Mucosa of descending colon (tissue), 3 donors: ENCODE measurements around the gene RTP2. TPM values are rescaled to one million over a fixed set of nuclear protein-coding genes. Genes with fewer than 3 reads are reported as not detected.
A peak's percentile ranks its signal among the peaks of the same experiment; 100 is the strongest.

Source experiments
- ATAC-seq: fragments of 200-7000 bp; cut with Tn5 transposase; one replicate; pipeline ENCODE4 v1.9.1; 2020; ENCODE audit warnings: mild to moderate bottlenecking, moderate library complexity
- DNase-seq, 3 donors: peaks; one replicate each; pipeline ENCODE4 v3.0.0-alpha.2; 2020
- H3K36me3 ChIP-seq: fragments of 200-600 bp; one replicate; pipeline ENCODE4 v1.8.0; 2021; ENCODE audit warnings: low read depth, mild to moderate bottlenecking
- H3K4me1 ChIP-seq: fragments of 200-600 bp; one replicate; pipeline ENCODE4 v1.8.0; 2021; ENCODE audit warnings: low read depth, mild to moderate bottlenecking
- H3K4me3 ChIP-seq: fragments of 200-600 bp; one replicate; pipeline ENCODE4 v1.8.0; 2021; ENCODE audit warnings: mild to moderate bottlenecking
- H3K9me3 ChIP-seq: fragments of 200-600 bp; one replicate; pipeline ENCODE4 v1.8.0; 2021; ENCODE audit warnings: mild to moderate bottlenecking
- intact Hi-C, 2 donors: fragments of 100-400 bp; cut with DNase I in 1 of 2; cut with micrococcal nuclease in 1 of 2; formaldehyde crosslinking; loops; one replicate each; pipeline versions ENCODE4 v1.11.0 to v1.11.1; 2022; cut with DNase I, micrococcal nuclease
- total RNA-seq, 3 donors: library from RNA; stranded (reverse); fragmentation: NEBNext Ultra II Directional in 2 of 3; extraction: Animal tissue kit (Norgen Biotek cat#: 25700) in 2 of 3; gene quantifications; one replicate each; pipeline versions ENCODE4 v1.2.1 to v1.2.4, GENCODE V29; 2021 to 2023
- TF ChIP-seq, protein P1 (sequence below): fragments of 200-600 bp; IDR thresholded peaks from one replicate; pipeline ENCODE4 v1.8.0; 2022; ENCODE audit warnings: antibody characterized with exemption, mild to moderate bottlenecking
- donor health status: DM: no; HTN: no; CAD: no; lungs with moderate emphysema.
- donor health status: DM: no; HTN: no; CAD: no.
- donor health status: DM: no; HTN: yes; CAD: no.

The RTP2 gene
- total RNA-seq, 3 donors from 2014 or later = not detected

DNA sequence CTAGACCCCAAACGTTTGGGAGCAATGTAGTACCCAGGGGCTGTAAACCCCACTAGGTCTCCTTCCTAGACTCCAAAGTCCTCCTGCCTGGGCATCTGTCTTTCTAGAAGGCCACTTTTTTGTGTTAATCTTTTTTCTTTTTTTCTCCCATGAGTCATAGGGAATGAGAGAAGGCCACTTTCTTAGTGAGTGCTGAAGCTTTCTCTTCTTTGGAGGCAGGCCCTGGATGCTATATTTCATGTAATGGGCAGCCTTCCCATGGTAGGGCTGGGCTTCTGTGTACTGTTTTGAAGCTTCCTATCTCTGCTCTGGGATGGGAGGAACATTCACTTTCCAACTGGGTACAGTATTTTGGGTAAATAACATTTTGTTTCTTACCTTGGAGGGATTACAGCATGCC, 15.2 kb upstream of the RTP2 start:
- intact Hi-C loops = no loop called here
- H3K36me3 ChIP-seq = no peaks in the 10 kb centered on the region
- no peak overlapping the region for H3K4me3 ChIP-seq
- H3K4me1 ChIP-seq = no peaks in the 10 kb centered on the region
- no peaks in the 10 kb centered on the region for H3K9me3 ChIP-seq
- DNase-seq (no peak), ATAC-seq (no peak)
- TF ChIP-seq, protein P1, sequence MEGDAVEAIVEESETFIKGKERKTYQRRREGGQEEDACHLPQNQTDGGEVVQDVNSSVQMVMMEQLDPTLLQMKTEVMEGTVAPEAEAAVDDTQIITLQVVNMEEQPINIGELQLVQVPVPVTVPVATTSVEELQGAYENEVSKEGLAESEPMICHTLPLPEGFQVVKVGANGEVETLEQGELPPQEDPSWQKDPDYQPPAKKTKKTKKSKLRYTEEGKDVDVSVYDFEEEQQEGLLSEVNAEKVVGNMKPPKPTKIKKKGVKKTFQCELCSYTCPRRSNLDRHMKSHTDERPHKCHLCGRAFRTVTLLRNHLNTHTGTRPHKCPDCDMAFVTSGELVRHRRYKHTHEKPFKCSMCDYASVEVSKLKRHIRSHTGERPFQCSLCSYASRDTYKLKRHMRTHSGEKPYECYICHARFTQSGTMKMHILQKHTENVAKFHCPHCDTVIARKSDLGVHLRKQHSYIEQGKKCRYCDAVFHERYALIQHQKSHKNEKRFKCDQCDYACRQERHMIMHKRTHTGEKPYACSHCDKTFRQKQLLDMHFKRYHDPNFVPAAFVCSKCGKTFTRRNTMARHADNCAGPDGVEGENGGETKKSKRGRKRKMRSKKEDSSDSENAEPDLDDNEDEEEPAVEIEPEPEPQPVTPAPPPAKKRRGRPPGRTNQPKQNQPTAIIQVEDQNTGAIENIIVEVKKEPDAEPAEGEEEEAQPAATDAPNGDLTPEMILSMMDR = no peak

DNA sequence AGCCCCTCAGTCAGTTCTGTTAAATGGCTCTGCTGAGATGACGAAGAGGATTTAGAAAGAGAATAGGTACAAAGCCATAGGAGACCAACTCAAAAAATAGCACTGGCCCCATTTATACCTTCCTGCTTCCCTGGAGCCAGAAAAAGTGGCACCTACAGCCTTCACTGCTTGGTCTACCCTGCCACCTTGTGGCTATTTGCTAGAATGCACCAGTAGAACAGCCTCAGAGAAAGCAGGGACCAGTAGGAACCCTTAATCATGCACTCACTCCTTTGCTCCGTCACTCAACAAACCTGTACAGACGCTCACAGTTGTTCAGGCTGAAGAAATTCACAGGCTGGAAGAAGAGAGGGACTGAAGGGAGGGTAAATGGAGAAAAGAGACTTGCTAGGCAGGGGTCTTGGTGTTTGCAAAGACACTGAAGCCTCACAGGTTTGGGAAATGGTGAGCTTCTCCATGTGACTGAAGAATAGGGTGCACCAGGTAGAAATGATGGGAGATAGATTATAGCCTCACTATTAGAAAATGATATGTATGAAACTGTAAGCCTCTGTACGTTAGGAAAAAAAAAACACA, 12.1 kb upstream of the RTP2 start:
- H3K4me1 ChIP-seq = no peaks in the 10 kb centered on the region
- DNase-seq = peak in 2 of 3 donors; percentile 53 to 87
- ATAC-seq = peak; percentile 96
- no peaks in the 10 kb centered on the region for H3K36me3 ChIP-seq
- TF ChIP-seq, protein P1 = peak; percentile 85
- intact Hi-C loops = no loop called here
- H3K4me3 ChIP-seq = no peak overlapping the region
- H3K9me3 ChIP-seq = no peaks in the 10 kb centered on the region

GRCh38 chr3:187713504-187713903, 11.1 kb upstream of the RTP2 start:
- Histone ChIP-seq H3K36me3 (no peaks in the 10 kb centered on the region), H3K4me3 (no peak overlapping the region), H3K9me3 (no peaks in the 10 kb centered on the region), H3K4me1 (no peaks in the 10 kb centered on the region)
- no peak for DNase-seq
- intact Hi-C loops = no loop called here
- TF ChIP-seq, protein P1 = no peak
- ATAC-seq = peak; percentile 55

- no peaks in the 10 kb centered on the region for H3K36me3 ChIP-seq
- DNase-seq = no peak
- intact Hi-C loops = no loop called here
- TF ChIP-seq, protein P1 = no peak
- no peak overlapping the region for H3K4me3 ChIP-seq
- no peaks in the 10 kb centered on the region for H3K4me1 ChIP-seq
- H3K9me3 ChIP-seq = no peaks in the 10 kb centered on the region
- ATAC-seq = no peak
Measured at GRCh38 chr3:187709155-187709554, 6.8 kb upstream of the RTP2 start.

DNA sequence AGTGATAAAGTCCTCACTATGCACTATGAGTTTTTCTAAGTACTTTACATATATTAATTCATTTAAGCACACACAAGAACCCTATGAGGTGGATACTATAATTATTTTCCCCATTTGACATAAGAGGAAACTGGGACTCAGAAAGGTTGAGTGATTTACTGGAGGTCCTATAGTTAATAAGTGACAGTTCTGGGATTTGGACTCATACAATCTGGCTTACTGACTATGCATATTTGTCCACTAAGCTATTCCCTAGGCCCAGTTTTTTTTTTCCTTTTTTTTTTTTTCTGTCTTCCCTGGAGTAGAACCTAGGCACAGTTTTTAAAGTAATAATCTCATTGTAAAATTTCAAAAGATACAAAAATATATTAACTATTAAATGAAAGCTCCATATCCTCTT, 6.3 kb upstream of the RTP2 start:
- Histone ChIP-seq H3K4me1 (no peaks in the 10 kb centered on the region), H3K36me3 (no peaks in the 10 kb centered on the region), H3K9me3 (no peaks in the 10 kb centered on the region), H3K4me3 (no peak overlapping the region)
- intact Hi-C loops = no loop called here
- TF ChIP-seq, protein P1 = no peak
- DNase-seq (no peak), ATAC-seq (no peak)

- H3K36me3 ChIP-seq = no peaks in the 10 kb centered on the region
- H3K4me3 ChIP-seq = no peak overlapping the region
- H3K9me3 ChIP-seq = no peaks in the 10 kb centered on the region
- peak in 1 of 3 donors; percentile 36 for DNase-seq
- no peaks in the 10 kb centered on the region for H3K4me1 ChIP-seq
- intact Hi-C loops = no loop called here
- TF ChIP-seq, protein P1 = no peak
- ATAC-seq = no peak
Measured at GRCh38 chr3:187706971-187707370, 4.6 kb upstream of the RTP2 start.
